Measurements from ENCODE around the gene DBH.

GRCh38 chr9:133680250-133680975 lies 44.2 kb downstream of the DBH start:
- no peak for TF ChIP-seq ZNF274 (IDR thresholded peaks at IDR 0.05; ENCODE audit: low read depth, low read length)
- no peak for TF ChIP-seq YY1 (IDR thresholded peaks at IDR 0.05; ENCODE audit: insufficient read depth, insufficient read length)

Measured in NT2/D1 (cell line).